SK-N-MC (cell line): ENCODE measurements around the gene DLG5.

Experiments used
- EZH2 ChIP-seq: fragments of 200-600 bp; sonication (generic); IDR thresholded peaks from one replicate; pipeline ENCODE4 v1.6.1; 2017; ENCODE audit warnings: antibody characterized with exemption
- FOXP2 ChIP-seq: optimal IDR thresholded peaks from 2 replicates; pipeline ENCODE3; 2011; ENCODE audit warnings: mild to moderate bottlenecking, moderate library complexity; ENCODE audit not compliant: insufficient read depth; ENCODE audit errors: extremely low read length, control extremely low read depth

DNA sequence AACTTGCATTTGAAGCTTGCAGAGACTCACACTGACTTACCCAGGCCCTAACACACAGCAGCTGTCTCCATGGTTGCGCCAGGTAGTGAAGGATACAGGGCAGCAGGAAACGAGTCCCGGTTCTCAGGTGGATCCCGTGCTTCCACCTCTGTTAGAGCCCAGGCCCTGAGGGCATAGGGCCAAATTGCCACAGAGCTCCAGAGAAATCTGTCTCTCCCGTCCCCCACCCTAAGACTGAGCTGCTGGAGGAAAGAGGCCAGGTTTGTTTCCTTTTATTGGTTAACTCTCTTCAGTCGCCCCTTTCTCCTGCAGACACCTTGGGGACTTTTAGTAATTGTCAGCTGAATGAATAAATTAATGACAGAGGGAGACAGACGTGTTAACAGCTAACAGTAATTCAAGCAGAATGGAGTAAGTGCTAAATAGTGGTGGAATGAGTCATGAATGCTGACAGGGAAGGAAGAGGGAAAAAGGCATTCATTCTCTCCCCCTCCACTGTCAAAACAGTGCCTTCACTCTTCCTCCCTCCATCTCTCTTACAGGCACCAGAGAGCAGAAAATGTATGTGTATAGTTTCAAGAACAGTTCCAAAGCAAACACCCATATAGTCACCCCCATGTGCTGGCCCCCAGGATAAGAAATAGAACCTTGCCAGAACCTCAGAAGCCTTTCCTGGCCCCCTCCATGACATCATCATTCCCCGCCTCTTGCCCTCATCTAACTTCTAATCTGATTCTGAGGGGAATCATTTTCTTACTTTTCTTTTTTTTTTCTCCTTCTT lies 16.8 kb upstream of the DLG5 start:
- TF ChIP-seq FOXP2 (no peak), EZH2 (no peak)
